GM19452 (cell line): ENCODE results near the gene NAT8.
"Not testable (repeated sequence)": the region's sequence is repeated elsewhere in the genome, so short reads cannot be mapped to it uniquely, and the experiment has no call there.

Experiments used
- ATAC-seq: cut with Tn5 transposase; IDR thresholded peaks from one replicate; pipeline ENCODE4 v1.9.1; 2021; ENCODE audit not compliant: unreplicated experiment

NAT8 gene

DNA sequence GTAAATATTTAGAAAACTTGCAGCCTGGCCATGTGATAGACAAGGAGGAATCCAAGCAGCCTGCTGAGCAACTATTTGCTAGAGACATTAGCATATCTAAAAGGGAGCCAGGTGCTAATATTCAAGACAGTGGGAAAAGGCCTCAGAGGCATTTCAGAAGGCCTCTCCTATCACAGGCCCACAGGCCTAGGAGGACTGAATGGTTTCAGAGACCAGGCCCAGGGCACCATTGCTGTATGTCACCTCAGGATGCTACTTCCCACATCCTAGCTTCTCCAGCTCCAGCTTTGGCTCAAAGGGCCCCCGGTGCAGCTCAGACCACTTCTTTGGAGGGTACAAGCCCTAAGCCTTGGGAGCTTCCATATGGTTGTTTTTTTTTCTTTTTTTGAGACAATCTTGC, 3.8 kb downstream of the NAT8 start:
- no peak for ATAC-seq

- ATAC-seq: not testable (repeated sequence)
Measured at GRCh38 chr2:73636977-73637376, 5.2 kb downstream of the NAT8 start.

GRCh38 chr2:73630662-73631266, 11.5 kb downstream of the NAT8 start:
- peak; percentile 69 for ATAC-seq

DNA sequence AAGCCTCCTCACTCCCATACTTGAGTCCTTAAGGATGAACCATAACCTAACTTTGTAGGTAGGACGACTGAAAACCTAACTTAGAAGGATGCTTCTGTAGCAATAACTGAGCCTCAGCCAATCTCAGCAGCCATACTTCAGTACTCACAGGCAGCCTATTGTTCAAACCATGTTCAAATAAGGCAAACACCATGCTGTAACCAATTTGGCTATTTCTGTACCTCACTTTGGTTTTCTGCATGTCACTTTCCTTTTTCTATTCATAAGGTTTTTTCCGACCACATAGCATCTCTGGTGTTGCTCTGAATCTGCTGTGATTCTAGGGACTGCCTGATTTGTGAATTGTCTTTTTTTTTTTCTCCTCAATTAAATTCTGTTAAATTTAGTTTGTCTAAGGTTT, 13.7 kb downstream of the NAT8 start:
- ATAC-seq: not testable (repeated sequence)

DNA sequence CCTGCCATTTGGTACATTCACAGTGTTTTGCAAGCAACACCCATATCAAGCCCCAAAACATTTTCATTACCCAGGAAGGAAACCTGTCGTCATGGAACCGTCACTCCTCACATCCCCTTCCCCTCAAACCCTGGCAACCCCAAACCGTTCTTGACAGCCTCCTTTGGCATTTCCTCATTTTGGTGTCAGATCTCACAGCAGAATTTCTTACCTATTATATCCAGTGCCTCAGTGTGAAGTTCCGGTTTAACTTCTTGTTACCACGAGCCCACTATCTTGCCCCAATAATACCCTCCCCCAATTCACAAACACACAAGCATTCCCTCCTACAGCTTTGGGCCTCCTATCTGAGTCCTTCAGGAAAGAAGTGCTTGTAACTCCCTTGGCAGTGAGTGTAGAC, 16.0 kb downstream of the NAT8 start:
- not testable (repeated sequence) for ATAC-seq

DNA sequence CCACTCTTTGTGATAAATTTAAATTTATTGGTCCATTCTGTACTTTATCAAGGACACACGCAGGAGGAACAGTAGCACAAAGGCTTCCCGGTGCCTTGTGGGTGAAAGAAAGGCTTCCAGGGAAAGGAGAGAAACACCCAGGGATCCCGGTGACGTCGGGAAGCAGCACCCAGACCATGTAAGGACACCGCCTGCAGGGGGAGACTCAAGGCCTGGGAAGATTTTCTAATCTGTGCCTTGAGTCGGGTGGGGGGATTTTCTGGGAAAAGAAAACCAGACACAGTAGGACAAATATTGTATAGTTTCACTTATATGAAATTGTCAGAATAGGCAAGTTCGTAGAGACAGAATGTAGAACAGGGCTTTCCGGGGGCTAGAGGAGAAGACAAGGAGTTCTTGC, 17.6 kb downstream of the NAT8 start:
- ATAC-seq: not testable (repeated sequence)

GRCh38 chr2:73624036-73624435, 18.2 kb downstream of the NAT8 start:
- ATAC-seq: not testable (repeated sequence)

DNA sequence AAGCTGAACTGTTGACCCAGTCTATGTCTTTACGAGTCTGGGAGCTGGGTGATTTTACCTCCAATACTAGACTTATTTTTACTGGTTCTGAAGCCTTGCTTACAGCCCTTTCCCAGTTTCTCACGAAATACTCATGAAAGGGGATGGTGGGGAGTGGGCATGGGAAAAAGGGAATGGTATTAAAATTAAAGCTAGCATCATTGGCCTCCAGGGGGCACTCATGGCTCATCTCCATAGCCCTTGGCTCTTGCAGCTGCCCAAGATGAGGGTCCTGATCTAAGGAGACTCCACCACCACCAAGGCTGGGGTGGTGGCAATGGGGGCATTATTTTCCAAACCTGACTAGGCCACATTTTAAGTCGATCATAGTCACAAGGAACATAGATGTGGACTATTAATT, 22.3 kb downstream of the NAT8 start:
- ATAC-seq: not testable (repeated sequence)

- no peak for ATAC-seq
Measured at GRCh38 chr2:73614997-73615396, 27.2 kb downstream of the NAT8 start.

DNA sequence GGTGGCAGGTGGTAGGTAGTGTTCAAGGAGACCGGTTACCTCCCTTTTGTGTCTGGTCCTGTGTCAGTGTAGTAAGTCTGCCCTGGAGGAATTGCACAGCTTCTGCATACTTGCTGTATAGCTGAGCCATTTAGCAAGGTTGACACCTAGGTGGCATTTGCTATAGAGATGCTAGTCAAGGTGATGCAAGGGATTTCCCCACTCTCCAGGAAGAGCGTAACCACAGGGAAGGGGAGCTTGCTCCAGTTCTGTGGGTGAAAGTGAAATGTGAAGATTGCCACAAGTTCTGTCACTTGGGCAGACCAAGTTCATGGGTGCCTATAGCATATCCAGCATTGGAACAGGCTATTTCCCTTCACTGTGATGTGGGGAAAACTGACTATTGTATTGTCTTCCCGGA, 28.1 kb downstream of the NAT8 start:
- no peak for ATAC-seq

DNA sequence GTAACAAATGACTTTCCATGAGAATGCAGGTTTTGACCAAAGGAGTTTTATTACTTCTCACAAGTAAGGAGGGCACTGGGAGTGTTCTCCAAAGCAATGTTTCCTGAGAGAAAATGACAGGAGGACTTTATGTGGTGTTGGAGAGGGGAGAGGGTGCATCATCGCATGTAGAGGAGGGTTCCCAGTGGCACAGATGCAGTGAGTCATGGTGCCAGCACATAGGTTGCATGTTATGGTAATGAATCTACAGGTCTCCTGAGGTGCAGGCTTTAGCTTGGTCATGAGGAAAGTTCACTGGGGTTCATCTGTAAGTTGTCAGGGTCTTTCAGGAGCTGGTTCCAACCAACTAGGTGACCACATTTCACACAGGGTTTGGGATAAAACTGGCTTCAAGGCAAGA, 30.4 kb downstream of the NAT8 start:
- ATAC-seq: no peak

DNA sequence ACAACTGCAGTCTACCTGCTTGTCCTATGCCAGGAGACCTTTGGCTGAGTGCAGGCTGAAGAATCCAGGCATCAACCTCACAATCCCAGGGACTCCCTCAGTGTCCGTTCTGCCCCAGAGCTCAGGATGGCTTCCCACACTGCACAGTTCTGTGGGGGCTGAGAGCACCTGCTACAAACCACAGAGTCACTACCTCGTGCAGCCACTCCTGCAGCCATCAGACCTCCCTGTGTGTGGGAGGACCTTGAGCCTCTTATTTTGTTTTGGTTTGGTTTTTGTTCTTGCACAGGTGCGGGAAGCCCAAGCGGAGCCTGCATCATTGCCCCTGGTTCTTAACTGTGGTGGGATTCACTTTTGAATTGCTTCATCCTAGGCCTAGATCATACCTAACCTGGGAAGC, 31.0 kb downstream of the NAT8 start:
- no peak for ATAC-seq

- no peak for ATAC-seq
Measured at GRCh38 chr2:73610111-73610510, 32.1 kb downstream of the NAT8 start.

DNA sequence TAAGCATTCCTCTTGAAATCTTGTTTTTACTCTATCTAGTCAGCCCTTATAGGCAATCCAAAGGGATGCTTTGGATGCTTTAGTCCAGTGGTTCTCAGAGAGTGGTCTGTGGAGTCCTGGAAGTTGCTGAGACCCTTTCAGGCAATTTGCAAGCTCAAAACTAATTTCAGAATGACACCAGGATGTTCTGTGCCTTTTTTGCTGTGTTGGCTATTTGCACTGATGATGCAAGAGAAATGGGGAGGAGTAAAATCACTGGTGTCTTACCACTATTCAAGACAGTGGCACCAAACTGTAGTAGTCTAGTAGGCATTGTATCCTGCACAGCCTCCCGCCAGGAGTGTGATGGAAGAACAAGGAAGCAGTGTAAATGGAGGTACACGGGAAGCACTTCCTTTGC, 37.6 kb downstream of the NAT8 start:
- ATAC-seq: not testable (repeated sequence)

DNA sequence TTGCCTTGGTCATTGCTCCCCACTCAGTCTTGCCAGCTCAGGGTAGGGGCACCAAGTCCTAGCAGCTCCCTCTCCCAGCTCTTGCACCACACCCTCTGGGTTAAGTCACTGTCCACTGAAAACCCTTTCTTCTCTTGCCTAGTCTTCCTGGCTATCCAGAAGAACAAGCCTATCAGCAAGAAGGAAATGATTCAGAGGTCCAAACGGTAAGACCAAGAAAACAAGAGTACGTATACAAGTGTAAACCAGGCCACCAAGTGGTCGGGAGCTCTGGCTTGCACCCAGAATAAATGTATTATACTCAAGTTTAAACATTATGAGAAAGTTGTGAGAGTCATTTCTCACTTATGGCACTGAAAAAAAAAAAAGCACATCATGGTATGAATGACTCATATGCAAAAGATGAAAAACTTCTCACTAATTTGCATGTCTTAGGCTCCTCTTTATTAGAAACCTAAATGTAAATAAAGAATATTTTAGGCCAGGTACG, 39.1 kb downstream of the NAT8 start:
- ATAC-seq: peak; percentile 85

- no peak for ATAC-seq
Measured at GRCh38 chr2:73601780-73602179, 40.4 kb downstream of the NAT8 start.

GRCh38 chr2:73594251-73594650, 48.0 kb downstream of the NAT8 start:
- no peak for ATAC-seq

- ATAC-seq: no peak
Measured at GRCh38 chr2:73593680-73594079, 48.5 kb downstream of the NAT8 start.
